Superior temporal gyrus (tissue), 1 donor: Measurements from ENCODE around the gene CHML.

Experiments used
- DNase-seq: peaks from one replicate; pipeline ENCODE4 v3.0.0-alpha.2; 2016; ENCODE audit errors: extremely low spot score

CHML gene

DNA sequence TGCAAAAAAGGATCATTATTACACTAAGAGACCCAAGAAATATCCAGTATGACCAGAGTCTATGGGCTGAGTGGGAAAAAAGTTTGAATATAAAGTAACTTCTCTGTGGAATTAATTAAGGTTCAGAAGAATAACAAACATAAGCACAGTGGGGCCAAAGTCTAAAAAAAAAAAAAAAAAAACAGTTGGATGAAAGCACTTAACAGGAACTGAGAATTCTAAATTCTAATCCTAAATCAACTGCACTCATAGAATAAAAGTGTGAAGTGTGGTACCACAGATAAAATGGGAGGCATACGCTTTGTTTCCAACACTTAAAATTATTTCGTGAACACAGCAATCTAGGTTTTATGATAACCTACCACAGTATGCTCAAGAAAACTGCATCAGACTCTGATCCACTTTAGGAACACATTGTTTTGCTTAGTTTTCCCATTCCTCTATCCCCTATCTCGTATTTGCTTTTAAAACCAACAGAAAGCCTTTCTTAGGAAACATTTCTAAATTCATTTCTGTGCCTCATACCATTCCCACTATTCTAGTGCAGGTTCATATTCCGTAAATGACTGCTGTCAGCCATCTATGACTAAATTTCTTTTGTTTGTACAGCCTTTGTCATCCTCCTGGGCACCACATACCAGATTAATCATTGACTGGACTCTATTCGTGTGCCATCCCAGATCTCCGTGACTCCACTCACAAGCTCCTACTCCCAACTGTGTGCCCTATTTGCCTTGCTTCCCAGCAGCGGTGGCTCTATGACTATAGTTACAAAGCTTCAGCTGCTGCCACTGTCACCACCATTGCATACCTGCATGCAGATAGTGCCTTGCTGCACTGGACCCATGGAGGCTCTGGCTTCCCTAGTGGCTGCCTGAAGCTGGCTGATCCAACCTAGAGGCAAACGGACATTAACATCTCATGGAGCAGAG, 24.9 kb downstream of the CHML start:
- no peak for DNase-seq

- no peak for DNase-seq
Measured at GRCh38 chr1:241614572-241614971, 25.6 kb downstream of the CHML start.

GRCh38 chr1:241614144-241614543, 26.0 kb downstream of the CHML start:
- no peak for DNase-seq

GRCh38 chr1:241612533-241613477, 27.4 kb downstream of the CHML start:
- no peak for DNase-seq

DNA sequence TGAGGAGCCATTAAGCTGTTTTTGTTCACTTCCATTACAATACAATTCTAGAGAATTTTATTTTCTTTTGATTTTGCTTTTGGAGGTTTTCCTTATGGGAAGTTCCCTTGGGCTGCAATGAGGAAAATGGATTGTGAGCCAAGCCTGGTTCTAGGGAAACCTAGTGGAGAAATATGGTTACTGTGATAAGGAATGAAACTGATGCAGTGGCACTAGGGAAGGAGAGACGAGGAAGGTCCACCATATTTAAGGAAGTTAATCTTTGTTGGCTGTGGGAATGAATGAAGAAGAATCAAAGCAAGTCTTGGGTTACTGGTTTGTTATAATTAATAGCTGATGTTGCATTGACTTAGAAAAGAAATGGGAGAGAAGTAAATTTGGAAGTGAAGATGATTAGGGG, 28.4 kb downstream of the CHML start:
- no peak for DNase-seq

DNA sequence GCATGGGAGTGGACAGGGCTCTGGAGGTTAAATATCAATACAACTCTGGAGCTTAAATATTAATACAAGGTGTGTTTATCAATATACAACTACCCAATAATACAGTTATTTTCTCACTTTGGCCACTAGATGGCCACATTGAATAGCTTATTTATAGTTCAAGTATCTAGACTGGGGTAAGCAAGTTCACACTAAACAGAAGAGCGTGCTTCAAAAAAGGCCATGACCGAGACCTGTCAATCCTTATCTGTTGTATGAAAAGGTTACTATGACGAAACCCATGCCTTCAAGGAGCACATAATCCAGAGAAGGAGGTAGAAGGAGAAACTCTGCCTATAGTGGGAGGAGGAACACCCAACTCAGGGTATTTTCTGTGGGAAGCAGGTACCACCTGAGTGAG, 29.1 kb downstream of the CHML start:
- peak; percentile 92 for DNase-seq

- no peak for DNase-seq
Measured at GRCh38 chr1:241610056-241610815, 29.9 kb downstream of the CHML start.

DNA sequence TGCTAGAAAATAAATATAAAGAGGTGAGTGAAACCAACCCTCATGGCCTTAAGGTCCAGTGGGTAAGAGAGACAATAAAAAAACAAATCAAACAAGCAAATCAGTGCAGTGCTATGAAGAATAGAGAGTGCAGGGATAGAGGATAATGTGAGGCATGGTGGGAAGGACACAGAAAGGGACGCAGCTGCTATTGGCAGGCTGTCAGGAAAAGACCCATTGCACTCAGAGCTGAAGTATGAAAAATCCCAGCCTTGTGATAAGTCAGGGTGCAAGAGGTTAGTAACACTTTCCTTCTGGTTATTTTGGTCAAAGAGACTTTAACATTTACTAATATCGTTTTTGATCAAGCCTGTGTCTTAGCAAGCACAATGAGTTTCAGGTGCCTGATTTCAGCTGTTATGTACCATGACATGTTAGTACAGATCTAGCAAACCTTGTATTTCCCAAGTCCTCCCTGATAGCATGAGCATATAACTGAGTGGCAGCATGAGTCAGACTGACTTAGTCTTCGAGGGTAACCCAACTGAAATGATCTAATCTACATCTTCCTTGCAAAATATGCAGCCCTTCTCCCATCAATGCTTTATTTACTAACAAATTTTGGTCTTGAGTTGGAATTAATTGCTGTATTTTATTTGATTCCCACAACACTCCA, 31.7 kb downstream of the CHML start:
- no peak for DNase-seq

DNA sequence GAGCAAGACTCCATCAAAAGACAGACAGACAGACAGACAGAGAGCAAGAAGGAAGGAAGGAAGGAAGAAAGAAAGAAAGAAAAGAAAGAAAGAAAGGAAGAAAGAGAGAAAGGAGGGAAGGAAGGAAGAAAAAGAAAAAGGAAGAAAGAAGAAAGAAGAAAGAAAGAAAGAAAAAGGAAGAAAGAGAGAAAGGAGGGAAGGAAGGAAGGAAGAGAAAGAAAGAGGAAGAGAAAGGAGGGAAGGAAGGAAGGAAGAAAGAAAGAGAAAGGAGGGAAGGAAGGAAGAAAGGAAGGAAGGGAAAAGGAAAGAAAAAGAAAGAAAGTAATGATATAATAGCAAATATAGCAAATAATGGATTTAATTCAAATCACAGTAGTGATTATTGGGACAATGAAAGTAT, 32.7 kb downstream of the CHML start:
- DNase-seq: no peak

- no peak for DNase-seq
Measured at GRCh38 chr1:241606544-241606943, 33.6 kb downstream of the CHML start.

GRCh38 chr1:241605146-241605805, 34.9 kb downstream of the CHML start:
- no peak for DNase-seq

- no peak for DNase-seq
Measured at GRCh38 chr1:241603731-241604245, 36.4 kb downstream of the CHML start.

- DNase-seq: no peak
Measured at GRCh38 chr1:241600496-241600901, 39.7 kb downstream of the CHML start.

DNA sequence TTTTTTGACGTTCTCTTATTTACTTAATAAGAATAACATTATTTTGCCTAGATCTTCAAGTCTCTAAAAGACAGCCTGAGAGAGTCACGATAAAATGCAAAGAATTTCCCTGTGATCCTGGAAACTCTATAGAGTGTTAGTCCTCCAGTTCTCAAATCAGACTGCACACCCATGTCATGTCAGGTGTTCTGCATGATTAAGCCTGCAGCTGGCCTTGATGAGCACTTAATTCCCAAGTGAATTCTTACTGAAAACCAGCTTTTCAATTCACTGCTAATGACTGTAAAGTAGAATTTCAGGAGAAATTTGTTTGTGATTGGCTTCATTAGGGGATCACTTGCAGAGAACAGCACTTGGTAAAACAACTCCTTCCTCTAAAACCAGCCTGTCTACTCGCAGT, 41.9 kb downstream of the CHML start:
- DNase-seq: peak; percentile 7

DNA sequence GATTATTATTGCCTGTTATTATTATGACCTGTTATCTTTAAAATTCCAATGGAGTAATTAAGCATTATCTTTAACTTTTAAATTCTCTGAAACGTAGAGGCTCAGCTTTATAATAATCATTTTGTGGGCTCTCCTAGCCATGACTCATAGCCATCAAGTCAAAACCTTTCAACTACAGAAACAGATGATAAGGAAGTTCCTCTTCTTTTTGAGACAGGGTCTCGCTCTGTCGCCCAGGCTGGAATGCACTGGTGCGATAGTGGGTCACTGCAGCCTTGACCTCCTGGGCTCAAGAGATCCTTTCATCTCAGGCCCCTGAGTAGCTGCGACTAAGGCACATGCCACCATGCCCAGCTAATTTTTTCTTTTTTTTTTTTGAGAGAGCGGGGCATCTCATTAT, 43.5 kb downstream of the CHML start:
- no peak for DNase-seq

DNA sequence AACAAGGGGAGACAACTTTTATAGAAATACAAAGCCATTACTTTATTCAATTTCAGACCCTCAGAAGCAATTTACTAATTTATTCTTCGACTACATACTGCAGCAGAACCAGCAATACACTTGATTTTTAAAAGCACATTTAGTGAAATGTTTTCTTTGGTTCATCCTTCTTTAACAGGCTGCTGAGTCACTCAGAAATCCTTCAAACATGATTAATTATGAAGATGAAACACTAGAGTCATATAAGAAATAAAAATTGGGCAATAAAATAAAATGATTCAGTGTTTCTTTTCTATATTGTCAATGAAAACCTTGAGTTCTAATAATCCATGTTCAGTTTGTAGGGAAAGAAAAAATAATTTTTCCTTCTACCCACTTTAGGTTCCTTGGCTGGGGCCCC, 47.0 kb downstream of the CHML start:
- DNase-seq: no peak

- DNase-seq: no peak
Measured at GRCh38 chr1:241592273-241592958, 47.8 kb downstream of the CHML start.

GRCh38 chr1:241591736-241592135, 48.4 kb downstream of the CHML start:
- DNase-seq: peak; percentile 13

- DNase-seq: no peak
Measured at GRCh38 chr1:241591317-241591716, 48.9 kb downstream of the CHML start.

- no peak for DNase-seq
Measured at GRCh38 chr1:241590719-241591118, 49.5 kb downstream of the CHML start.
